Endodermal cell (in vitro differentiated cells): ENCODE results near the gene METTL8. TPM values are rescaled to one million over a fixed set of nuclear protein-coding genes. Genes with fewer than 3 reads are reported as not detected.
"Not testable (repeated sequence)": the region's sequence is repeated elsewhere in the genome, so short reads cannot be mapped to it uniquely, and the experiment has no call there.

Experiments used
- DNase-seq: peaks from one replicate; pipeline ENCODE4 v3.0.0-alpha.2; 2017
- H3K27ac ChIP-seq: 2 replicates; pipeline ENCODE4 v1.5.1; 2013; ENCODE audit warnings: mild to moderate bottlenecking, low read depth, low read length, moderate library complexity
- H3K27me3 ChIP-seq: 2 replicates; pipeline ENCODE4 v1.6.1; 2013; ENCODE audit warnings: mild to moderate bottlenecking, low read length, moderate library complexity; ENCODE audit not compliant: insufficient read depth, control insufficient read depth, poor library complexity, severe bottlenecking
- H3K36me3 ChIP-seq: 2 replicates; pipeline ENCODE4 v1.7.0; 2013; ENCODE audit warnings: mild to moderate bottlenecking, low read length, moderate library complexity; ENCODE audit not compliant: control insufficient read depth, insufficient read depth
- H3K4me1 ChIP-seq: one replicate; pipeline ENCODE4 v1.7.0; 2013; ENCODE audit warnings: low read length; ENCODE audit not compliant: control insufficient read depth, insufficient read depth
- H3K4me3 ChIP-seq: 2 replicates; pipeline ENCODE4 v1.5.1; 2013; ENCODE audit warnings: mild to moderate bottlenecking, low read length, moderate library complexity
- H3K9ac ChIP-seq: 2 replicates; pipeline ENCODE4 v1.6.1; 2013; ENCODE audit warnings: mild to moderate bottlenecking, low read length, moderate library complexity; ENCODE audit not compliant: poor library complexity, severe bottlenecking; ENCODE audit errors: extremely low read depth
- H3K9me3 ChIP-seq: 2 replicates; pipeline ENCODE4 v1.6.1; 2013; ENCODE audit warnings: mild to moderate bottlenecking, low read length, moderate library complexity; ENCODE audit not compliant: control insufficient read depth
- H3K27ac Mint-ChIP-seq: 2 replicates; pipeline ENCODE4 v1.8.0; 2020; ENCODE audit warnings: mixed read lengths
- H3K27me3 Mint-ChIP-seq: 2 replicates; pipeline ENCODE4 v1.8.0; 2021; ENCODE audit warnings: mild to moderate bottlenecking, mixed read lengths; ENCODE audit not compliant: insufficient read depth
- H3K36me3 Mint-ChIP-seq: 2 replicates; pipeline ENCODE4 v1.8.0; 2020; ENCODE audit warnings: low read depth, mixed read lengths
- H3K4me1 Mint-ChIP-seq: 2 replicates; pipeline ENCODE4 v1.8.0; 2020; ENCODE audit warnings: mixed read lengths
- H3K4me3 Mint-ChIP-seq: 2 replicates; pipeline ENCODE4 v1.8.0; 2020; ENCODE audit warnings: mild to moderate bottlenecking, moderate library complexity, mixed read lengths
- H3K9me3 Mint-ChIP-seq: 2 replicates; pipeline ENCODE4 v1.8.0; 2020; ENCODE audit warnings: mild to moderate bottlenecking, mixed read lengths
- CTCF ChIP-seq: fragments of 200-600 bp; sonication (generic); conservative IDR thresholded peaks from 2 replicates; pipeline ENCODE4 v1.5.0; 2021; ENCODE audit warnings: antibody characterized with exemption, mild to moderate bottlenecking
- WGBS, 2 experiments: methylation state at CpG; one replicate each; pipeline versions ENCODE4 v1.1.5 to v1.1.7; 2013; ENCODE audit warnings: missing lambda C conversion rate in 2 of 2, mixed read lengths in 1 of 2; ENCODE audit not compliant: insufficient coverage in 1 of 2, insufficient read length in 1 of 2; 5-methylcytosine and 5-hydroxymethylcytosine counted together
- total RNA-seq, 2 donors: library from RNA; stranded (reverse); fragmentation: NEBNext Ultra II Directional in 1 of 2; extraction: Animal tissue kit (Norgen Biotek cat#: 25700) in 1 of 2; gene quantifications; 2 replicates in 1 of 2; 3 replicates in 1 of 2; pipeline ENCODE4 v1.2.1, GENCODE V29; 2021

Gene METTL8
- total RNA-seq, 2 donors from 2014 or later: 20.3 to 33.6 TPM

GRCh38 chr2:171420728-171421563, 12.8 kb downstream of the METTL8 start:
- Mint-ChIP-seq H3K9me3 (peaks cover 39% of the 10 kb centered on the region), H3K36me3 (peaks cover 43% of the 10 kb centered on the region), H3K27me3 (no peaks in the 10 kb centered on the region), H3K4me3 (no peak overlapping the region), H3K4me1 (peaks cover 3% of the 10 kb centered on the region), H3K27ac (no peak overlapping the region)
- Histone ChIP-seq H3K4me1 (no peaks in the 10 kb centered on the region), H3K27me3 (no peaks in the 10 kb centered on the region), H3K27ac (no peak overlapping the region), H3K9me3 (peaks cover 45% of the 10 kb centered on the region), H3K36me3 (peaks cover 10% of the 10 kb centered on the region), H3K4me3 (no peak overlapping the region), H3K9ac (no peak overlapping the region)
- WGBS, 2 experiments: 96 to 100% methylated on average over 1 to 2 of the region's 3 CpGs
- DNase-seq: no peak
- no peak for TF ChIP-seq CTCF

- Histone ChIP-seq H3K9ac (no peak overlapping the region), H3K36me3 (peaks cover 4% of the 10 kb centered on the region), H3K27ac (no peak overlapping the region), H3K9me3 (peaks cover 29% of the 10 kb centered on the region), H3K4me1 (no peaks in the 10 kb centered on the region), H3K4me3 (no peak overlapping the region), H3K27me3 (no peaks in the 10 kb centered on the region)
- H3K27me3 Mint-ChIP-seq: no peaks in the 10 kb centered on the region
- DNase-seq: no peak
- H3K4me1 Mint-ChIP-seq: peaks cover 4% of the 10 kb centered on the region
- peaks cover 27% of the 10 kb centered on the region for H3K36me3 Mint-ChIP-seq
- no peak overlapping the region for H3K4me3 Mint-ChIP-seq
- no peak for TF ChIP-seq CTCF
- peaks cover 23% of the 10 kb centered on the region for H3K9me3 Mint-ChIP-seq
- no peak overlapping the region for H3K27ac Mint-ChIP-seq
- WGBS, 2 experiments: 93 to 96% methylated on average over 2 of the region's 2 CpGs
These were observed 14.5 kb downstream of the METTL8 start for GRCh38 chr2:171419333-171419732.

DNA sequence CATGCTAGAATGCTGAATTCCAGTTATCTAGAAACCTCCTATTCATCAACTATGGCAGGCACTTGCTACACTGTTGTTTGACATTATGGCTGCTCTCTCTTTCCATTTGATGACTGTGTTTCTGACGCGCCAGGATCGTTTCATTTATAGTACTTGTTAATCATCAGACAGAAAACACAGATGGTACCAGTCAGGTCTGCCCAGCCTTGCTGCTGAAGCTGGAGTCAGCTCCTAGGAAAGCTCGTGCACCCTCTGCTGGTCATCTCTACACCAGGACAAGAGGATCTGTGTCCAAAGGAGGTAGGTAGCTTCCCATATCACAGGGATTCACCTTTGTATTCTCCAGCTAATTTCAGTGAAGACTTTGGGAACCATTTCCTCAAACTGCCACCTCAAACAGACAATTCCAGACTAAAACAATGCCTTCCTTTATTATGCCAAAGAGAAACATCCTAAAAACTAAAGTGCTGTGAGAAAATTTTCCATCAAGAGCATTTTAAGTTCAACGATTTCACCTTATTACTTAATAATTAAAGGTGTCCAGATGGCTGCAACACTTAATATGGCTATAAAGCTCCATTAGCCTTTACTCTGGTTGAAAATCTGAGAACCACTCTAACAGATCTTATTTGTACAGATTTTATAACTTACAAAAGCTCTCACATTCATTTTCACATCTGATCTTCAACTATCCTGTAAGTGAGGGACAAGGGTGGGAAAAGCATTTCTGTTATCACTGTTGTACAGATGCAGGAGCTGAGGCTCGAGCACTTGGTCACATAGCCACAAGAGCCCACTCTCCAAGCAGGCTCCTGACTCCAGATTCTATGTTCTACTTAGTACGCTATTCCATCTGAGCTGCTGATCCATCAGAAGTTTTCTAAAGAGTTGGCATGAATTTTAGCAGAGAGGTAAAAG, 17.5 kb downstream of the METTL8 start:
- Mint-ChIP-seq H3K27me3 (no peaks in the 10 kb centered on the region), H3K4me1 (peaks cover 4% of the 10 kb centered on the region), H3K4me3 (no peak overlapping the region), H3K9me3 (no peaks in the 10 kb centered on the region), H3K27ac (no peak overlapping the region), H3K36me3 (peaks cover 5% of the 10 kb centered on the region)
- no peak overlapping the region for H3K9ac ChIP-seq
- H3K27me3 ChIP-seq: no peaks in the 10 kb centered on the region
- H3K4me1 ChIP-seq: no peaks in the 10 kb centered on the region
- TF ChIP-seq CTCF: peak; percentile 94
- no peak overlapping the region for H3K4me3 ChIP-seq
- peak; percentile 95 for DNase-seq
- WGBS, 2 experiments: 48 to 55% methylated on average over 5 to 7 of the region's 7 CpGs
- peak overlapping the region; percentile 44 for H3K27ac ChIP-seq
- no peaks in the 10 kb centered on the region for H3K9me3 ChIP-seq
- H3K36me3 ChIP-seq: no peaks in the 10 kb centered on the region

GRCh38 chr2:171414645-171415044, 19.1 kb downstream of the METTL8 start:
- H3K36me3 ChIP-seq, H3K27me3 ChIP-seq, H3K27ac ChIP-seq, DNase-seq, H3K9me3 Mint-ChIP-seq, H3K9ac ChIP-seq, H3K4me3 Mint-ChIP-seq, H3K4me3 ChIP-seq, H3K27me3 Mint-ChIP-seq, H3K4me1 ChIP-seq, H3K36me3 Mint-ChIP-seq, H3K9me3 ChIP-seq: not testable (repeated sequence)
- H3K4me1 Mint-ChIP-seq: peaks cover 12% of the 10 kb centered on the region
- peak overlapping the region; percentile 62 for H3K27ac Mint-ChIP-seq
- WGBS, 2 experiments: 85 to 91% methylated on average over 4 of the region's 4 CpGs
